WTC11 (cell line): ENCODE data around the gene UNC119B.

ENCODE experiments used
- ATF3 ChIP-seq: sonication (generic); formaldehyde crosslinking; conservative IDR thresholded peaks from 2 replicates; pipeline ENCODE4 v1.8.1; 2022; ENCODE audit warnings: mild to moderate bottlenecking, missing genetic modification reagents
- CTCF ChIP-seq: fragments of 200-600 bp; IDR thresholded peaks from 2 replicates; pipeline ENCODE4 v1.8.0; 2022; ENCODE audit warnings: antibody characterized with exemption
- USF2 ChIP-seq: sonication (generic); formaldehyde crosslinking; IDR thresholded peaks from 2 replicates; pipeline ENCODE4 v1.8.1; 2023; ENCODE audit warnings: mild to moderate bottlenecking, missing genetic modification reagents, moderate library complexity

- TF ChIP-seq USF2 (no peak), CTCF (no peak), ATF3 (CRISPR knock-in tag) (no peak)
Measured at GRCh38 chr12:120744922-120745493, 34.8 kb downstream of the UNC119B start.
